Measurements from ENCODE around the gene ARMH3.

DNA sequence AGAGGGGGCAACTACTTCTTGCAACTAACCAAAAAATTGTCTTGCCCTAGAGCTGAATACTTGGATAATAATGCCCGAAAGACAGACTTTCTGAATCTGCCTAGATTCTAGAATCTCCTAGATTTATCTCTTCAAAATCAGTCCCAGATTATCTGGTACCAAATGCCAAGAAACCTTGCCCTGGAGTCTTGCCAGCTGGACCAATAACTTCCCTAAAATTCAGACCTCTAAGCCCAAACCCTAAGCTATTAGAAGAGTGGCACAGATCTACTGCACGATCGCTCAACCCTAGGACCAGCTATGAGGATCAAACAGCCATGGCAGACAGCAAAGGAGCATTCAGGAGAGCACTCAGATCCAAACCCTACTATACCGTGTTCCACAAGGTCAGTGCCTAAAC lies 45.0 kb downstream of the ARMH3 start:
- TF ChIP-seq, protein P1, sequence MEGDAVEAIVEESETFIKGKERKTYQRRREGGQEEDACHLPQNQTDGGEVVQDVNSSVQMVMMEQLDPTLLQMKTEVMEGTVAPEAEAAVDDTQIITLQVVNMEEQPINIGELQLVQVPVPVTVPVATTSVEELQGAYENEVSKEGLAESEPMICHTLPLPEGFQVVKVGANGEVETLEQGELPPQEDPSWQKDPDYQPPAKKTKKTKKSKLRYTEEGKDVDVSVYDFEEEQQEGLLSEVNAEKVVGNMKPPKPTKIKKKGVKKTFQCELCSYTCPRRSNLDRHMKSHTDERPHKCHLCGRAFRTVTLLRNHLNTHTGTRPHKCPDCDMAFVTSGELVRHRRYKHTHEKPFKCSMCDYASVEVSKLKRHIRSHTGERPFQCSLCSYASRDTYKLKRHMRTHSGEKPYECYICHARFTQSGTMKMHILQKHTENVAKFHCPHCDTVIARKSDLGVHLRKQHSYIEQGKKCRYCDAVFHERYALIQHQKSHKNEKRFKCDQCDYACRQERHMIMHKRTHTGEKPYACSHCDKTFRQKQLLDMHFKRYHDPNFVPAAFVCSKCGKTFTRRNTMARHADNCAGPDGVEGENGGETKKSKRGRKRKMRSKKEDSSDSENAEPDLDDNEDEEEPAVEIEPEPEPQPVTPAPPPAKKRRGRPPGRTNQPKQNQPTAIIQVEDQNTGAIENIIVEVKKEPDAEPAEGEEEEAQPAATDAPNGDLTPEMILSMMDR (conservative IDR thresholded peaks at IDR 0.05; ENCODE audit: low read depth, low read length) = no peak
- TF ChIP-seq EZH2 (IDR thresholded peaks at IDR 0.05; ENCODE audit: low read length, unreplicated experiment) (no peak), EZH2phosphoT487 (IDR thresholded peaks at IDR 0.05; ENCODE audit: borderline replicate concordance, low read length) (no peak)

All from PC-3 (cell line).